Head of caudate nucleus (tissue), 42 donors: ENCODE results near the gene P3H2.
A peak's percentile ranks its signal among the peaks of the same experiment; 100 is the strongest.
"Not testable (repeated sequence)": the region's sequence is repeated elsewhere in the genome, so short reads cannot be mapped to it uniquely, and the experiment has no call there.

Experiments
- DNase-seq, 42 donors: peaks; one replicate each; pipeline versions ENCODE4 v3.0.0 to v3.0.0-alpha.2; 2020 to 2021; ENCODE audit warnings: mixed read lengths in 7 of 42
- intact Hi-C: fragments of 100-400 bp; cut with DNase I; formaldehyde crosslinking; loops from one replicate; pipeline ENCODE4 v1.15.0; 2022

Gene P3H2

GRCh38 chr3:189967254-189967865, 153.3 kb downstream of the P3H2 start:
- DNase-seq, result peak in 15 of 42 donors; percentile 25 to 78 (median 52)
- intact Hi-C loops, result loop anchor here (10.0 kb wide), 2 partner anchors 117 to 457 kb away; no protein-coding TSS in a partner anchor

GRCh38 chr3:189966843-189967242, 153.9 kb downstream of the P3H2 start:
- intact Hi-C loops, result loop anchor here (10.0 kb wide), 2 partner anchors 118 to 458 kb away; no protein-coding TSS in a partner anchor
- no peak for DNase-seq

- DNase-seq, result no peak
- intact Hi-C loops, result loop anchor here (5.0 to 10.0 kb wide), 3 partner anchors 120 to 460 kb away; no protein-coding TSS in a partner anchor
These were observed 155.9 kb downstream of the P3H2 start for GRCh38 chr3:189964623-189965332.

- no peak for DNase-seq
These were observed 158.2 kb downstream of the P3H2 start for GRCh38 chr3:189962466-189962865.

GRCh38 chr3:189961522-189962161, 159.1 kb downstream of the P3H2 start:
- intact Hi-C loops, result loop anchor here (5.0 to 10.0 kb wide), 3 partner anchors 123 to 463 kb away; no protein-coding TSS in a partner anchor
- peak; percentile 45 to 95 (median 85) for DNase-seq

More at GRCh38 chr3:189962466-189962865, 158.2 kb downstream of the P3H2 start:
- intact Hi-C loops, result loop anchor here (5.0 to 10.0 kb wide), 3 partner anchors 122 to 462 kb away; no protein-coding TSS in a partner anchor

GRCh38 chr3:189961086-189961485, 159.6 kb downstream of the P3H2 start:
- not testable (repeated sequence) for DNase-seq
- intact Hi-C loops, result loop anchor here (5.0 to 10.0 kb wide), 3 partner anchors 124 to 464 kb away; no protein-coding TSS in a partner anchor

GRCh38 chr3:189954733-189955665, 165.7 kb downstream of the P3H2 start:
- intact Hi-C loops, result loop anchor here (5.0 kb wide), 1 partner anchor 372 kb away; no protein-coding TSS in a partner anchor
- no peak for DNase-seq

- intact Hi-C loops, result no loop called here
- DNase-seq, result no peak
These were observed 167.1 kb downstream of the P3H2 start for GRCh38 chr3:189953551-189953950.

GRCh38 chr3:189952272-189952671, 168.4 kb downstream of the P3H2 start:
- intact Hi-C loops, result no loop called here
- DNase-seq, result no peak

GRCh38 chr3:189950258-189950657, 170.4 kb downstream of the P3H2 start:
- DNase-seq, result peak in 14 of 42 donors; percentile 13 to 53 (median 34)
- intact Hi-C loops, result no loop called here

- DNase-seq, result no peak
- intact Hi-C loops, result loop anchor here (10.0 kb wide), 1 partner anchor 675 kb away; no protein-coding TSS in a partner anchor
These were observed 171.1 kb downstream of the P3H2 start for GRCh38 chr3:189949580-189949979.

- DNase-seq, result no peak
- intact Hi-C loops, result loop anchor here (10.0 kb wide), 1 partner anchor 674 kb away; no protein-coding TSS in a partner anchor
These were observed 172.0 kb downstream of the P3H2 start for GRCh38 chr3:189948724-189949045.

GRCh38 chr3:189947948-189948723, 172.6 kb downstream of the P3H2 start:
- intact Hi-C loops, result loop anchor here (10.0 kb wide), 1 partner anchor 673 kb away; no protein-coding TSS in a partner anchor
- no peak for DNase-seq

- no peak for DNase-seq
- intact Hi-C loops, result loop anchor here (10.0 kb wide), 1 partner anchor 672 kb away; no protein-coding TSS in a partner anchor
These were observed 173.6 kb downstream of the P3H2 start for GRCh38 chr3:189947068-189947467.

- no peak for DNase-seq
- intact Hi-C loops, result loop anchor here (10.0 kb wide), 1 partner anchor 671 kb away; no protein-coding TSS in a partner anchor
These were observed 174.6 kb downstream of the P3H2 start for GRCh38 chr3:189945935-189946709.

- intact Hi-C loops, result loop anchor here (10.0 kb wide), 1 partner anchor 670 kb away; no protein-coding TSS in a partner anchor
These were observed 176.2 kb downstream of the P3H2 start for GRCh38 chr3:189944285-189945145.

More at GRCh38 chr3:189944285-189945145, 176.2 kb downstream of the P3H2 start:
- no peak for DNase-seq
